ENCODE data around the gene MAP1B.
"Not testable (repeated sequence)": the region's sequence is repeated elsewhere in the genome, so short reads cannot be mapped to it uniquely, and the experiment has no call there.

MAP1B gene

GRCh38 chr5:72166070-72166979 lies 59.0 kb downstream of the MAP1B start:
- DNase-seq, result no peak

- DNase-seq, result no peak
These were observed 60.0 kb downstream of the MAP1B start for GRCh38 chr5:72167257-72167656.

DNA sequence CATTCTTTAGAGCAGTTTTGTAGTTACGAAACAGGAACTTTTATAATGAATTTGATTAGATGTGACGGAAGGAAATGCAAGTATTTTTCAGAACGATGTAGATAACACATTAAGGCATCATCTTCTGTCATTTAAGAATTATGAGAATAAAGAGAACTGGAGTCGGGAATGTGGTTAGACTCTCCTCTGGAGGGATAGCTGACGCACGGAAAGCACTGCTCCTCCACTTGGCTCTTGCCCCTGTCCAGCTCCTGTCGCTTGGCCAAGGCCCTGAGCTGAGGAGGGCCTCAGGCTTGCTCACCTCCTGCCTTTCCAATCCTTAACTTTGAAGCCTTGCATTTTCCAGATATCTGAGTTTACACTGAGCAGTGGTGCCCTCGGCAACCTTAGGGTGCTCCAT lies 60.5 kb downstream of the MAP1B start:
- no peak for DNase-seq

DNA sequence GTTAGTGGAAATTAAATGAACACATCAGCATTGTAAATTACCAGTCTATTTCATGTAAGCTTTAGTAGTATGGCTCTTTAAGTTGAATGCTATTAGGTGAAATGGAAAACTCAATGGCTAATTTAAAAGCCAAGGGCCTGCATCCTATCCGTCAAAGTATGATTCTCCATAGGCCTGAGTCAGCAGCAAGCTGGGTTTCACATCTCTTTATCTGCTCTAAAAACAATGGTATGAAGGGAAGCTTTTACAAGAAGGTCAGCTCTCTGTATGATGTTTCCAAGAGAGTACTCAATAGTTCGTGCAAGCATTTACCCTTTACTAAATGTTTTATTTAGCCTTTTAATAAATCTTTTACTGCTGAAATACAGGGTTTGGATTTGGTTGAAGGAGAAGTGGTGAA lies 62.8 kb downstream of the MAP1B start:
- no peak for DNase-seq

DNA sequence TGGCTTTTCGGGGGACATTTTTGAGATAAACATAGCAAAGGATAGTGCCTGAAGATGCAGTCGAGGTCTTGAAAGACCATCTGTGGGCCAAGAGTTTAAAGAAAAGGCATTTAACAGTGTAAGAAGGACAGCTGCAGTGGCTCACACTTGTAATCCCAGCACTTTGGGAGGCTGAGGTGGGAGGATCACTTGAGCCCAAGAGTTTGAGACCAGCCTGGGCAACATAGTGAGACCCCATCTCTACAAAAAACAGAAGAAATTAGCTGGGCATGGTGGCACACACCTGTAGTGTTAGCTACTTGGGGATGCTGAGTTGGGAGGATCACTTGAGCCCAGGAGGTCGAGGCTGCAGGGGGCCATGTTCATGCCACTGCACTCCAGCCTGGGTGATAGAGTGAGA lies 63.9 kb downstream of the MAP1B start:
- not testable (repeated sequence) for DNase-seq

GRCh38 chr5:72171667-72172066 lies 64.4 kb downstream of the MAP1B start:
- no peak for DNase-seq

DNA sequence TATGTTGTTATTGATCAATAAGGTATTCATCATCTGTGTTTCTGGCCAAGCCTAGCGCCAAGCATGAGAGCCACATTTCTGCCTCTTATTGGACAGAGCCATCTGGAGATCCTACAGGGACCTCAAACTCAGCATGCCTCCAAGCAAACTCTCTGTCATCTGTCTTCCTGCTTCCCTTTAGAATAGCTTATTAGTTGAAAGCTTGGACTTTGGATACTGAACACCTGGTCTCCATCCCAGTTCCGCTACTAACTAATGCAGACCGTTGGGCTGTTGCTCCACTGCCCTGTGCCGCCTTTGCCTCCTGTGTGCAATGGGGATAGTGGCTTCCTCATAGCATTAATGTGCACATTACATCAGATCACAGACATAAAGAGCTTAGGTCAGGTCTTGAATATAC lies 65.5 kb downstream of the MAP1B start:
- no peak for DNase-seq

DNA sequence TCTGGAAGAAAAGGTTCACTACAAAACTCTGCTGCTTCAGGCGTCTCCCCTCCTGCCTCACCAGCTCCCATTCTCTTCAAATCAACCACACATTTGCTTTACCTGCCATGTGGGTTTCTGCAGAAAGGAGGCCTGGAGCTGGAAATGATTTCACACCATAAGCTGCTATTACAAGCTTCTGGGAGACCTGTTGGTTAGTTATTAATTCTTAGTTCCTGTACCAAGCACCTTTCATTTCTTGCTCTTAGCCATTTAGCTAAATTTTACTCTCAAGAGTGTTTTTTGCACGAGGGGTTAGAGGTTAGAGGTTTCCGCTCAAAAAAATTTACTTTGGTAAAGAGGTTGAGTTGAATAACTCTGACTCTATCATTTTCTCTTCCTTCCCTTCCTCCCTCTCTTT lies 70.3 kb downstream of the MAP1B start:
- no peak for DNase-seq

- DNase-seq, result no peak
These were observed 71.9 kb downstream of the MAP1B start for GRCh38 chr5:72179028-72179815.

DNA sequence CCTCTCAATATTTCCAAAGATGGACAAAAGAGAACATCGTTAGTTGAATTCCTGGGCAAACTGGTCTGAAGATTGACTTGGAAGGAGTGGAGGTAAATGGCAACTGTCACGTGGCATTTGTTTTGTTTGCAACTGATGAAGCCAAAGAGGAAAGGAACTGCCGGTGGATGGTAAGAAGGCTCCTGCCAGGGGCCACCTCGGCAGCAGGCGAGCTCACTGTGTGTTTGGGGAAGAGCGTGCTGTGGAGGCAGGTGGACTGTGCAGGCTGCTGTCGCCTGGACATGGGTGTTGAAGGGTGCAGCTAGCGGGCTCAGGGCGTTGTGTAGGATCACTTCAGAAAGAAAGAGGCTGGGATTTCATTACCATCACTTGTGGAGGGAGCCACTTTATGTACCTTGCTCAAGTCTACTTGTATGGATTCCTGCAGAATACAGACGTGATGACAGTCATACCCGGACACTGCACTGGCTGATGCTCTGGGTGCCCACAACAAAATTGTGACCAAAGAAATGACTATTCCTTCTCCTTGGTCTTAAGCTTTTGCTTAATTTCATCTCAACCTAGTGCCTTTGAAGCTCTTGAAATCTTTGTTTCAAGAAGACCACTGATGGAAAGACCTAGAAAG lies 72.7 kb downstream of the MAP1B start:
- DNase-seq, result no peak

DNA sequence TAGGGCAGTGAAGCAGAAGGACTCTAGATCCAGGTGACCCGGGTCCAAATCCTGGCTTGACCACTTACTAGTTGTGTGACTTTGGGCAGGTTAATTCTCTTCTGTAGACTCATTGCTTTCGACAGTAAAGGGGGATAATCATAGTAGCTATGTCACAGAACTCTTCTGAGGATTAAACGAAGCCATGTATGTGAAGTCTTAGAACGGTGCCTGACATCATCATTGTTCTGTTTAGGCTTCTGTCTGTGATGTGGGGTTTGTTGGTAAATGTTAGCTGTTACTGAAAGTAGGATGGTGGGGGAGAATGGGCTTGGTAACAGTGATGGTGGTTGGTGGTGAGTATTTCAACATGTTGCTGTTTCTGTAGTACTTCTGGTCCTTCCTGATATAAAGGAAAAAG lies 73.7 kb downstream of the MAP1B start:
- DNase-seq, result no peak

GRCh38 chr5:72182686-72183085 lies 75.4 kb downstream of the MAP1B start:
- DNase-seq, result no peak

GRCh38 chr5:72183101-72183520 lies 75.8 kb downstream of the MAP1B start:
- no peak for DNase-seq

- DNase-seq, result no peak
These were observed 77.1 kb downstream of the MAP1B start for GRCh38 chr5:72184408-72184807.

GRCh38 chr5:72185496-72186329 lies 78.4 kb downstream of the MAP1B start:
- no peak for DNase-seq

DNA sequence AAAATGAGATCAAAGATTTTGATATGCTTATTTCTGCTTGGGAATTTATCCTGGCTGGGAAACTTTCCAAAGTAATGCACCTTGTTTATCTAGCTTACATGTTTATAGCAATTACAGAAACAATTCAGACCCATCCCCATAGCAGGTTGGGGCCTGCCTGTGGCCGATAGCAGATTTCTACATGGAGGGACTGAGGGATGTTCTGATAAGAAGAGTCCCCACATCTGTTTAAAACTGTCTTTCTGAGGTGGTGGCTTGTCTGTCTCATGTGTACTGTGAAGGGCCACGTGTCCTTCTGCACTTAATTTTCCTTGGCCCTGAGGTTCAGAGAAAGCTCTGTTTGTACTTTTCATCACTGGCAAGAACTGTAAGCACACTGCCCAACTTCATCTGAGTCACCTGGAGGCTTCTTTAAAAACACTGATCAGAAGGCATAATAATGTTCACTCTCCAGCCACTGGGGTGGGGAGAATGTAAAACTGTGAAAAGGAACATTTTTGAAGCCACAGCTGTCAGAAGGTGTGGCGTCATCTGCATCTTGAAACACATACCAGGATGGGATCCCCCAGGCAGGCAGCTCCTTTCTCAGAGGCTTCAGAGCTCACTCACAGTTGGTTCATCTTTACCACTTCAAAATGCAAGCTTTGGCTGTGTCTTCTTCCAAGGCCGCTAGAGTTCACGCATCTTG lies 80.3 kb downstream of the MAP1B start:
- no peak for DNase-seq

DNA sequence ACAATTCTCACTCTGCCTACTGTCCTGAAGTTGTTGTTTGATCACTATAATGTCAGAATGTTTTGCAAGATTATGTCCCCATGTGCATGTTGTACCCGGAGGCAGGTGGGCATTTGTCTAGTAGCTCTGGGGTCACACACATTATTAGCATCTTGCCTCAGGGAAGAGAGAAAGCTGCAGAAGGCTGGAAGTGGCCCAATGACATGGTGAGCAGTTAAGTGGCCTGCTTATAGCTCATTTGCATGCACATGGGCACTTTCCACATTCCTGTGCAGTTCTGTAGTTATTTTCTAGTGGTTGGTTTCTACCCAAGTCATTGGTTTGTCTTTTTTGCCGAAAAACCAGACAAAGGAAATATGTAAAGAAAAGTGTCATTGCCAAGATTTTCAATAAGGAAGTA lies 80.9 kb downstream of the MAP1B start:
- no peak for DNase-seq

- no peak for DNase-seq
These were observed 81.9 kb downstream of the MAP1B start for GRCh38 chr5:72189146-72189545.

GRCh38 chr5:72191404-72191803 lies 84.1 kb downstream of the MAP1B start:
- DNase-seq, result no peak

DNA sequence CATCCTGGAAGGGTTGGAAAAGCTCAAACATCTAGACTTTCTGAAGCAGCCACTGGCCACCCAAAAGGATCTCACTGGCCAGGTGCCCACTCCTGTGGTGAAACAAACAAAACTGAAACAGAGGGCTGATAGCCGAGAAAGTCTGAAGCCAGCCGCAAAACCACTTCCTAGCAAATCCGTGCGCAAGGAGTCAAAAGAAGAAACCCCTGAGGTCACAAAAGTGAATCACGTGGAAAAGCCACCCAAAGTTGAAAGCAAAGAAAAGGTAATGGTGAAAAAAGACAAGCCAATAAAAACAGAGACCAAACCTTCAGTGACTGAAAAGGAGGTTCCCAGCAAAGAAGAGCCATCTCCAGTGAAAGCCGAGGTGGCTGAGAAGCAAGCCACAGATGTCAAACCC lies 87.6 kb downstream of the MAP1B start:
- no peak for DNase-seq

GRCh38 chr5:72195581-72195980 lies 88.3 kb downstream of the MAP1B start:
- no peak for DNase-seq

DNA sequence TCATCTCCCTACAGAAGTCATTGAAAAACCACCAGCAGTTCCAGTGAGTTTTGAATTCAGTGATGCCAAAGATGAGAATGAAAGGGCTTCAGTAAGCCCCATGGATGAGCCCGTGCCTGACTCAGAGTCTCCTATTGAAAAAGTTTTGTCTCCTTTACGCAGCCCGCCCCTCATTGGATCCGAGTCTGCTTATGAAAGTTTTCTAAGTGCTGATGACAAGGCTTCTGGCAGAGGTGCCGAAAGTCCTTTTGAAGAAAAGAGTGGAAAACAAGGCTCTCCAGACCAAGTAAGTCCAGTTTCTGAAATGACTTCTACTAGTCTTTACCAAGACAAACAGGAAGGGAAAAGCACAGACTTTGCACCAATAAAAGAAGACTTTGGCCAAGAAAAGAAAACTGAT lies 90.1 kb downstream of the MAP1B start:
- DNase-seq, result no peak

All from activated CD4-positive, CD25-positive, alpha-beta regulatory T cell (primary cell).